Thyroid gland (tissue), 4 donors: ENCODE data around the gene PTGDR. TPM values are rescaled to one million over a fixed set of nuclear protein-coding genes. Genes with fewer than 3 reads are reported as not detected.

Source experiments
- DNase-seq, 2 donors: peaks; one replicate each; pipeline ENCODE4 v3.0.0-alpha.2; 2019
- H3K27ac ChIP-seq, 3 donors: fragments of 200-600 bp; sonication (generic); 1 replicate in 2 of 3; 2 replicates in 1 of 3; pipeline ENCODE4 v1.5.1; 2016 to 2019; ENCODE audit warnings: mild to moderate bottlenecking in 1 of 3, moderate library complexity in 1 of 3
- H3K27me3 ChIP-seq: fragments of 200-600 bp; sonication (generic); one replicate; pipeline ENCODE4 v1.5.1; 2019
- H3K36me3 ChIP-seq, 2 donors: fragments of 200-600 bp; sonication (generic); one replicate each; pipeline ENCODE4 v1.5.1; 2016 to 2019
- H3K4me1 ChIP-seq, 2 donors: fragments of 200-600 bp; sonication (generic); one replicate each; pipeline ENCODE4 v1.5.1; 2017 to 2019
- H3K4me3 ChIP-seq, 3 donors: fragments of 200-600 bp; sonication (generic); replicated peaks in 1 of 3; 1 replicate in 2 of 3; 2 replicates in 1 of 3; pipeline ENCODE4 v1.5.1; 2016; ENCODE audit warnings: mild to moderate bottlenecking in 1 of 3
- H3K9me3 ChIP-seq: fragments of 200-600 bp; sonication (generic); one replicate; pipeline ENCODE4 v1.5.1; 2017
- CTCF ChIP-seq, 6 experiments: fragments of 200-600 bp in 3 of 6; fragments of 450-650 bp in 3 of 6; sonication (generic) in 3 of 6; IDR thresholded peaks; one replicate each; pipeline ENCODE4 v1.5.1; 2016 to 2019; ENCODE audit warnings: antibody characterized with exemption in 6 of 6, mild to moderate bottlenecking in 2 of 6, inconsistent platforms in 1 of 6, moderate library complexity in 1 of 6
- POLR2A ChIP-seq, 2 donors: fragments of 450-650 bp; IDR thresholded peaks; one replicate each; pipeline ENCODE4 v1.6.1; 2017; ENCODE audit warnings: antibody characterized with exemption in 2 of 2, mild to moderate bottlenecking in 2 of 2, moderate library complexity in 1 of 2
- WGBS, 2 donors: methylation state at CpG; one replicate each; pipeline ENCODE4 v1.1.5; 2017; 5-methylcytosine and 5-hydroxymethylcytosine counted together
- intact Hi-C: fragments of 100-400 bp; cut with DNase I; formaldehyde crosslinking; loops from one replicate; pipeline ENCODE4 v1.15.1; 2023
- total RNA-seq, 4 donors: library from RNA; depleted of rRNA; stranded (reverse); fragments of >200 nt; gene quantifications; one replicate each; pipeline ENCODE4 v1.2.3, GENCODE V29; 2016

The PTGDR gene
- total RNA-seq, 4 donors from 2014 or later: 0.54 to 1.2 (median 0.93) TPM

GRCh38 chr14:52313462-52313861 lies 46.0 kb downstream of the PTGDR start:
- peak overlapping the region in 1 of 3 donors; percentile 34 for H3K4me3 ChIP-seq
- peaks cover 9 to 25% of the 10 kb centered on the region in 2 donors for H3K4me1 ChIP-seq
- no peaks in the 10 kb centered on the region for H3K9me3 ChIP-seq
- WGBS, 2 donors: 17 to 22% methylated on average over 10 of the region's 10 CpGs
- no peak for TF ChIP-seq CTCF (IDR thresholded peaks at IDR 0.05)
- no peak for TF ChIP-seq POLR2A (IDR thresholded peaks at IDR 0.05)
- H3K27me3 ChIP-seq: peaks cover 12% of the 10 kb centered on the region
- H3K27ac ChIP-seq: peak overlapping the region in 1 of 3 donors; percentile 30
- no peak for DNase-seq
- intact Hi-C loops: no loop called here
- no peaks in the 10 kb centered on the region for H3K36me3 ChIP-seq

- intact Hi-C loops: no loop called here
- Histone ChIP-seq H3K4me1 (peaks cover 9 to 25% of the 10 kb centered on the region in 2 donors), H3K27ac (peak within 1 kb of the TSS in 2 of 3 donors; percentile 23 to 30), H3K27me3 (peaks cover 12% of the 10 kb centered on the region), H3K4me3 (peak within 1 kb of the TSS; percentile 19 to 34 (median 26)), H3K36me3 (no peaks in the 10 kb centered on the region), H3K9me3 (no peaks in the 10 kb centered on the region)
- WGBS, 2 donors: 0 to 2% methylated on average over 5 to 32 of the region's 73 CpGs
- TF ChIP-seq POLR2A (IDR thresholded peaks at IDR 0.05) (peak in 1 of 2 donors; percentile 37), CTCF (IDR thresholded peaks at IDR 0.05) (no peak)
- DNase-seq: peak; percentile 62 to 73
These were observed 46.6 kb downstream of the PTGDR start, which contains the start of gene PTGER2 for GRCh38 chr14:52313903-52314594. PTGER2 (plus strand) TSS chr14:52314312; CDS start chr14:52314549, 237 bp downstream.

- WGBS, 2 donors: 2 to 3% methylated on average over 21 to 24 of the region's 63 CpGs
- peak overlapping the region; percentile 19 to 34 (median 26) for H3K4me3 ChIP-seq
- H3K36me3 ChIP-seq: no peaks in the 10 kb centered on the region
- H3K27me3 ChIP-seq: peaks cover 12% of the 10 kb centered on the region
- H3K27ac ChIP-seq: peak overlapping the region in 2 of 3 donors; percentile 23 to 30
- peaks cover 9 to 25% of the 10 kb centered on the region in 2 donors for H3K4me1 ChIP-seq
- intact Hi-C loops: no loop called here
- TF ChIP-seq POLR2A (IDR thresholded peaks at IDR 0.05) (no peak), CTCF (IDR thresholded peaks at IDR 0.05) (no peak)
- peak; percentile 7 to 9 for DNase-seq
- no peaks in the 10 kb centered on the region for H3K9me3 ChIP-seq
These were observed 47.3 kb downstream of the PTGDR start for GRCh38 chr14:52314595-52315354.

GRCh38 chr14:52315355-52315718 lies 47.8 kb downstream of the PTGDR start:
- Histone ChIP-seq H3K36me3 (no peaks in the 10 kb centered on the region), H3K4me1 (peaks cover 9 to 25% of the 10 kb centered on the region in 2 donors), H3K27me3 (peaks cover 12% of the 10 kb centered on the region), H3K9me3 (no peaks in the 10 kb centered on the region), H3K27ac (peak overlapping the region in 1 of 3 donors; percentile 23), H3K4me3 (peak overlapping the region in 1 of 3 donors; percentile 34)
- intact Hi-C loops: no loop called here
- WGBS, 2 donors: 33 to 38% methylated on average over 11 of the region's 11 CpGs
- no peak for DNase-seq
- TF ChIP-seq POLR2A (IDR thresholded peaks at IDR 0.05): no peak
- TF ChIP-seq CTCF (IDR thresholded peaks at IDR 0.05): no peak

- 83 to 84% methylated on average over 2 of the region's 2 CpGs for WGBS, 2 donors
- H3K27ac ChIP-seq: no peak overlapping the region
- H3K9me3 ChIP-seq: no peaks in the 10 kb centered on the region
- H3K4me1 ChIP-seq: peaks cover 9 to 21% of the 10 kb centered on the region in 2 donors
- intact Hi-C loops: no loop called here
- no peak for DNase-seq
- no peak overlapping the region for H3K4me3 ChIP-seq
- H3K27me3 ChIP-seq: peaks cover 7% of the 10 kb centered on the region
- no peak for TF ChIP-seq CTCF (IDR thresholded peaks at IDR 0.05)
- TF ChIP-seq POLR2A (IDR thresholded peaks at IDR 0.05): no peak
- H3K36me3 ChIP-seq: no peaks in the 10 kb centered on the region
These were observed 50.6 kb downstream of the PTGDR start for GRCh38 chr14:52318062-52318461.
